GM21825 (cell line): ENCODE measurements around the gene RIPOR2.

Source experiments
- ATAC-seq: cut with Tn5 transposase; IDR thresholded peaks from one replicate; pipeline ENCODE4 v1.9.1; 2021; ENCODE audit warnings: mild to moderate bottlenecking, moderate library complexity; ENCODE audit not compliant: unreplicated experiment

RIPOR2 gene

GRCh38 chr6:24935366-24936152 lies at the start of gene RIPOR2:
Gene RIPOR2 (minus strand): TSS chr6:24935960. CDS start chr6:24935898, 62 bp downstream.
- peak; percentile 35 for ATAC-seq

- no peak for ATAC-seq
Observed at GRCh38 chr6:24985323-24985722, 49.6 kb upstream of the RIPOR2 start.

- no peak for ATAC-seq
Observed at GRCh38 chr6:24982231-24982630, 46.5 kb upstream of the RIPOR2 start.

- no peak for ATAC-seq
Observed at GRCh38 chr6:24981386-24981760, 45.6 kb upstream of the RIPOR2 start.

GRCh38 chr6:24980507-24981385 lies 45.0 kb upstream of the RIPOR2 start:
- ATAC-seq, result no peak

- no peak for ATAC-seq
Observed at GRCh38 chr6:24979176-24979575, 43.4 kb upstream of the RIPOR2 start.

GRCh38 chr6:24974182-24975171 lies 38.7 kb upstream of the RIPOR2 start:
- ATAC-seq, result peak; percentile 78

- ATAC-seq, result no peak
Observed at GRCh38 chr6:24972311-24972958, 36.7 kb upstream of the RIPOR2 start.

- no peak for ATAC-seq
Observed at GRCh38 chr6:24971067-24971466, 35.3 kb upstream of the RIPOR2 start.

GRCh38 chr6:24969343-24969860 lies 33.6 kb upstream of the RIPOR2 start:
- no peak for ATAC-seq

- ATAC-seq, result no peak
Observed at GRCh38 chr6:24968783-24969182, 33.0 kb upstream of the RIPOR2 start.

- no peak for ATAC-seq
Observed at GRCh38 chr6:24967211-24967610, 31.5 kb upstream of the RIPOR2 start.

GRCh38 chr6:24966381-24966780 lies 30.6 kb upstream of the RIPOR2 start:
- no peak for ATAC-seq

GRCh38 chr6:24963887-24964570 lies 28.3 kb upstream of the RIPOR2 start:
- no peak for ATAC-seq

- no peak for ATAC-seq
Observed at GRCh38 chr6:24963339-24963738, 27.6 kb upstream of the RIPOR2 start.

GRCh38 chr6:24961852-24962251 lies 26.1 kb upstream of the RIPOR2 start:
- ATAC-seq, result no peak

GRCh38 chr6:24960991-24961475 lies 25.3 kb upstream of the RIPOR2 start:
- ATAC-seq, result no peak

GRCh38 chr6:24959319-24959718 lies 23.6 kb upstream of the RIPOR2 start:
- ATAC-seq, result no peak

- ATAC-seq, result no peak
Observed at GRCh38 chr6:24957199-24957598, 21.4 kb upstream of the RIPOR2 start.
